K562 (cell line): ENCODE data around the gene MBD3L4. TPM values are rescaled to one million over a fixed set of nuclear protein-coding genes. Genes with fewer than 3 reads are reported as not detected.

Experiments
- ATAC-seq: fragments of 200-7000 bp; cut with Tn5 transposase; 3 replicates; pipeline ENCODE4 v1.9.1; 2020; ENCODE audit warnings: moderate library complexity
- BruUV-seq: library from RNA; stranded (reverse); fragments of 400-500 nt; replicated peaks from 2 replicates; lab custom pipeline; 2021; lab: Mats Ljungman, UMichigan
- CTCF ChIA-PET: fragments of 300-600 bp; formaldehyde crosslinking; extraction: SDS; loops from one replicate; lab custom pipeline; 2021; ENCODE audit warnings: low intra/inter-chr PET ratio; lab: Yijun Ruan, JAX
- POLR2A ChIA-PET: fragments of 300-600, 350-650 bp; sonication (Branson Sonifier 250); formaldehyde crosslinking; extraction: SDS; loops from one replicate; lab custom pipeline; 2021; ENCODE audit warnings: antibody characterized with exemption, inconsistent platforms; lab: Yijun Ruan, JAX
- DNase-seq, 4 experiments: peaks; one replicate each; pipeline versions ENCODE4 v3.0.0 to v3.0.0-alpha.2; 2011 to 2018; ENCODE audit warnings: low spot score in 3 of 4, mixed read lengths in 3 of 4; ENCODE audit errors: extremely low read depth in 1 of 4
- FAIRE-seq: peaks from 2 replicates; lab custom pipeline; 2011; peaks lifted over from hg19 to GRCh38; lab: Jason Lieb, UNC
- H2AFZ ChIP-seq: 2 replicates; pipeline ENCODE4 v1.6.0; 2011; ENCODE audit warnings: low read depth, low read length, control low read depth, inconsistent platforms
- H3K27ac ChIP-seq: fragments of 200-600 bp; 3 replicates; pipeline ENCODE4 v1.8.0; 2011; ENCODE audit warnings: low read depth, mild to moderate bottlenecking, control low read depth, inconsistent platforms, low read length, moderate library complexity, mixed read lengths; ENCODE audit errors: extremely low read depth
- H3K27me3 ChIP-seq, 2 experiments: fragments of 300-600 bp in 1 of 2; 2 replicates in 1 of 2; 3 replicates in 1 of 2; pipeline versions ENCODE4 v1.6.0 to v1.8.0; 2011; ENCODE audit warnings: inconsistent platforms in 2 of 2, low read length in 2 of 2, mild to moderate bottlenecking in 1 of 2, mixed read lengths in 1 of 2, moderate library complexity in 1 of 2; ENCODE audit not compliant: control insufficient read depth in 2 of 2, insufficient read depth in 2 of 2
- H3K36me3 ChIP-seq: fragments of 300-600 bp; 3 replicates; pipeline ENCODE4 v1.8.0; 2011; ENCODE audit warnings: mild to moderate bottlenecking, low read length, inconsistent platforms; ENCODE audit not compliant: control insufficient read depth, insufficient read depth
- H3K4me1 ChIP-seq, 2 experiments: fragments of 200-600 bp in 1 of 2; replicated peaks in 1 of 2; 2 replicates in 1 of 2; 3 replicates in 1 of 2; pipeline versions ENCODE4 v1.5.1 to v1.8.0; 2011; ENCODE audit warnings: inconsistent platforms in 2 of 2, low read length in 2 of 2, mild to moderate bottlenecking in 1 of 2, mixed read lengths in 1 of 2, moderate library complexity in 1 of 2; ENCODE audit not compliant: control insufficient read depth in 2 of 2, insufficient read depth in 2 of 2
- H3K4me2 ChIP-seq: 2 replicates; pipeline ENCODE4 v1.6.1; 2011; ENCODE audit warnings: low read length, control low read depth, inconsistent platforms, mixed read lengths; ENCODE audit not compliant: insufficient read depth
- H3K4me3 ChIP-seq: fragments of 200-600 bp; sonication (generic), shearing (Covaris generic); 2 replicates; pipeline ENCODE4 v1.5.1; 2016; ENCODE audit warnings: control low read depth, inconsistent platforms
- H3K79me2 ChIP-seq: fragments of 200-600 bp; 3 replicates; pipeline ENCODE4 v1.8.0; 2011; ENCODE audit warnings: low read length, inconsistent platforms; ENCODE audit not compliant: control insufficient read depth, insufficient read depth
- H3K9ac ChIP-seq, 2 experiments: 2 replicates each; pipeline versions ENCODE4 v1.6.0 to v1.6.1; 2011; ENCODE audit warnings: low read depth in 2 of 2, low read length in 2 of 2, control low read depth in 1 of 2, inconsistent platforms in 1 of 2, mild to moderate bottlenecking in 1 of 2, mixed read lengths in 1 of 2; ENCODE audit not compliant: insufficient read depth in 1 of 2
- H3K9me1 ChIP-seq: one replicate; pipeline ENCODE4 v1.6.0; 2011; ENCODE audit warnings: inconsistent platforms, mild to moderate bottlenecking, low read length, moderate library complexity; ENCODE audit not compliant: control insufficient read depth, insufficient read depth
- H3K9me3 ChIP-seq: replicated peaks from 2 replicates; pipeline ENCODE4 v1.5.1; 2011; ENCODE audit warnings: low read depth, low read length, inconsistent platforms; ENCODE audit not compliant: control insufficient read depth, insufficient read depth
- H4K20me1 ChIP-seq: replicated peaks from 2 replicates; pipeline ENCODE4 v1.6.1; 2011; ENCODE audit warnings: low read length, inconsistent platforms, mixed read lengths; ENCODE audit not compliant: control insufficient read depth, insufficient read depth
- HINFP ChIP-seq: fragments of 450-650 bp; conservative IDR thresholded peaks from 2 replicates; pipeline ENCODE4 v1.6.1; 2016; ENCODE audit warnings: missing genetic modification characterization, low read depth, mild to moderate bottlenecking, control low read depth, missing compliant biosample characterization
- POLR2G ChIP-seq: fragments of 200-400 bp; formaldehyde crosslinking; IDR thresholded peaks from 2 replicates; pipeline ENCODE4 v1.6.1; 2017; ENCODE audit warnings: low read depth, mild to moderate bottlenecking, antibody characterized with exemption, low read length, moderate library complexity
- RBFOX2 ChIP-seq: fragments of 200-400 bp; formaldehyde crosslinking; IDR thresholded peaks from 2 replicates; pipeline ENCODE4 v1.6.1; 2017; ENCODE audit warnings: low read depth, mild to moderate bottlenecking, low read length, moderate library complexity
- SFPQ ChIP-seq: fragments of 200-400 bp; formaldehyde crosslinking; IDR thresholded peaks from 2 replicates; pipeline ENCODE4 v1.6.1; 2017; ENCODE audit warnings: mild to moderate bottlenecking, low read depth, low read length, moderate library complexity
- WGBS: fragments of 100-300 bp; shearing (Covaris generic); methylation state at CpG from one replicate; pipeline ENCODE4 v1.1.6; 2016; ENCODE audit warnings: low coverage, mixed read lengths; ENCODE audit not compliant: insufficient coverage; ENCODE audit errors: missing lambda C conversion rate; 5-methylcytosine and 5-hydroxymethylcytosine counted together
- in situ Hi-C: fragments of 300-500 bp; cut with MboI; formaldehyde crosslinking; loops from 4 replicates; pipeline ENCODE4 v1.15.0; 2018; ENCODE audit warnings: inconsistent platforms, mixed read lengths
- intact Hi-C: fragments of 100-400 bp; cut with micrococcal nuclease; formaldehyde crosslinking; loops from 2 replicates; pipeline ENCODE4 v1.14.2; 2022
- polyA plus RNA-seq, 8 experiments: library from polyadenylated mRNA; depleted of rRNA in 4 of 8; stranded (reverse) in 5 of 8; unstranded in 3 of 8; fragments of >200 nt; fragmentation: Nextera tagmentation in 2 of 8; fragmentation: Illumina TruSeq in 1 of 8; extraction: Ambion mirVana in 2 of 8; extraction: Trizol in 1 of 8; gene quantifications; 2 replicates each; pipeline versions ENCODE4 v1.2.1 to v1.2.3, GENCODE V29; 2011 to 2014; ENCODE audit warnings: inconsistent platforms in 1 of 8, missing spikeins in 1 of 8
- total RNA-seq, 7 experiments: library from RNA; depleted of rRNA in 6 of 7; stranded (reverse); fragments of >200 nt in 6 of 7; fragmentation: Illumina TruSeq in 2 of 7; extraction: Trizol in 2 of 7; gene quantifications; 2 replicates each; pipeline versions ENCODE4 v1.2.1 to v1.2.3, GENCODE V29; 2011 to 2021; ENCODE audit warnings: low replicate concordance in 1 of 7

Gene MBD3L4
- total and polyA plus RNA-seq, 9 of the 15 experiments (the other 6 are each of a cell fraction or from before 2014, with no cell fraction given) = not detected

GRCh38 chr19:7076151-7076550 is 36.2 kb upstream of the MBD3L4 start (continued):
- no peak for TF ChIP-seq HINFP (tag)

- Histone ChIP-seq H3K27me3 (no peaks in the 10 kb centered on the region), H4K20me1 (no peaks in the 10 kb centered on the region), H3K9me3 (peaks cover 11% of the 10 kb centered on the region), H3K4me3 (no peak overlapping the region), H3K36me3 (peaks cover 81% of the 10 kb centered on the region), H3K27ac (no peak overlapping the region), H3K79me2 (peaks cover 10% of the 10 kb centered on the region), H3K4me1 (peaks cover 0 to 4% of the 10 kb centered on the region in 2 experiments; a peak in 1 of 5 replicates)
- intact Hi-C loops = no loop called here
- no peak for DNase-seq
- CTCF ChIA-PET = no interaction called here
- no peak for FAIRE-seq
- POLR2A ChIA-PET = no interaction called here
- no TSS peak for BruUV-seq
- 99% methylated on average over 11 of the region's 29 CpGs for WGBS
- 0 out of 2 replicates have a peak, but pooled peaks have one; percentile 18 for TF ChIP-seq POLR2G
- no peak for TF ChIP-seq SFPQ
- peak; percentile 45 for TF ChIP-seq RBFOX2
- TF ChIP-seq, all 486 proteins: peak for 2
- in situ Hi-C loops = no loop called here
- H2AFZ ChIP-seq = no peak overlapping the region
- no peak for ATAC-seq
- no peak overlapping the region for H3K9ac ChIP-seq
- H3K9me1 ChIP-seq = no peaks in the 10 kb centered on the region
- no peak overlapping the region for H3K4me2 ChIP-seq
These were observed 34.8 kb upstream of the MBD3L4 start for GRCh38 chr19:7074705-7075282.
